Activated CD4-positive, alpha-beta memory T cell treated with anti-CD3 and anti-CD28 coated beads, Interleukin-2, amount 10 ng/mL, durations not matched to agents 7 days and 5 days (primary cell): ENCODE data around the gene EPHA3. TPM values are rescaled to one million over a fixed set of nuclear protein-coding genes. Genes with fewer than 3 reads are reported as not detected.
A peak's percentile ranks its signal among the peaks of the same experiment; 100 is the strongest.

Experiments
- CTCF ChIA-PET: fragments of 350-600 bp; sonication (Branson Sonifier 250); formaldehyde crosslinking; loops from one replicate; lab custom pipeline; 2021; ENCODE audit warnings: antibody characterized with exemption, inconsistent platforms; lab: Charles Lee
- POLR2A ChIA-PET: fragments of 350-600 bp; sonication (Branson Sonifier 250); formaldehyde crosslinking; loops from one replicate; lab custom pipeline; 2021; ENCODE audit warnings: antibody characterized with exemption; lab: Charles Lee
- DNase-seq: peaks from one replicate; pipeline ENCODE4 v3.0.0-alpha.2; 2020
- H3K27ac Mint-ChIP-seq: one replicate; pipeline ENCODE4 v1.8.0; 2021; ENCODE audit warnings: mild to moderate bottlenecking, mixed read lengths
- H3K27me3 Mint-ChIP-seq: one replicate; pipeline ENCODE4 v1.8.0; 2021; ENCODE audit warnings: mixed read lengths
- H3K36me3 Mint-ChIP-seq: one replicate; pipeline ENCODE4 v1.8.0; 2021; ENCODE audit warnings: low read depth, mixed read lengths
- H3K4me1 Mint-ChIP-seq: one replicate; pipeline ENCODE4 v1.8.0; 2021; ENCODE audit warnings: mixed read lengths
- H3K4me3 Mint-ChIP-seq: one replicate; pipeline ENCODE4 v1.8.0; 2021; ENCODE audit warnings: mild to moderate bottlenecking, mixed read lengths
- H3K9me3 Mint-ChIP-seq: one replicate; pipeline ENCODE4 v1.8.0; 2021; ENCODE audit warnings: mixed read lengths
- total RNA-seq, 2 experiments: library from RNA; stranded (reverse); gene quantifications; one replicate each; pipeline ENCODE4 v1.2.3, GENCODE V29; 2021

EPHA3 gene
- total RNA-seq, 2 experiments from 2014 or later: 0.05 TPM; not detected in 1

GRCh38 chr3:89105503-89105902 is 1.9 kb upstream of the EPHA3 start:
- no peak overlapping the region for H3K27ac Mint-ChIP-seq
- no peaks in the 10 kb centered on the region for H3K9me3 Mint-ChIP-seq
- ChIA-PET POLR2A (no interaction called here), CTCF (no interaction called here)
- H3K4me3 Mint-ChIP-seq: no peak overlapping the region
- H3K36me3 Mint-ChIP-seq: no peaks in the 10 kb centered on the region
- DNase-seq: no peak
- H3K27me3 Mint-ChIP-seq: peaks cover 18% of the 10 kb centered on the region
- H3K4me1 Mint-ChIP-seq: peaks cover 12% of the 10 kb centered on the region

GRCh38 chr3:89108291-89108550 is 800 bp downstream of the EPHA3 start:
- H3K4me1 Mint-ChIP-seq: peaks cover 12% of the 10 kb centered on the region
- DNase-seq: no peak
- no peaks in the 10 kb centered on the region for H3K9me3 Mint-ChIP-seq
- no peaks in the 10 kb centered on the region for H3K36me3 Mint-ChIP-seq
- ChIA-PET CTCF (no interaction called here), POLR2A (no interaction called here)
- H3K4me3 Mint-ChIP-seq: no peak overlapping the region
- no peak overlapping the region for H3K27ac Mint-ChIP-seq
- peaks cover 18% of the 10 kb centered on the region for H3K27me3 Mint-ChIP-seq

GRCh38 chr3:89113344-89113743 is 5.9 kb downstream of the EPHA3 start:
- Mint-ChIP-seq H3K9me3 (no peaks in the 10 kb centered on the region), H3K36me3 (no peaks in the 10 kb centered on the region), H3K4me1 (peaks cover 3% of the 10 kb centered on the region), H3K4me3 (no peak overlapping the region), H3K27me3 (peaks cover 6% of the 10 kb centered on the region), H3K27ac (no peak overlapping the region)
- POLR2A ChIA-PET: no interaction called here
- DNase-seq: no peak
- CTCF ChIA-PET: no interaction called here

GRCh38 chr3:89113893-89114840 is 6.7 kb downstream of the EPHA3 start:
- Mint-ChIP-seq H3K27ac (no peak overlapping the region), H3K36me3 (no peaks in the 10 kb centered on the region), H3K9me3 (no peaks in the 10 kb centered on the region), H3K4me3 (no peak overlapping the region), H3K27me3 (peaks cover 3% of the 10 kb centered on the region), H3K4me1 (peaks cover 3% of the 10 kb centered on the region)
- DNase-seq: peak; percentile 27
- ChIA-PET POLR2A (no interaction called here), CTCF (no interaction called here)

GRCh38 chr3:89114841-89115223 is 7.4 kb downstream of the EPHA3 start:
- Mint-ChIP-seq H3K4me3 (no peak overlapping the region), H3K9me3 (no peaks in the 10 kb centered on the region), H3K27ac (no peak overlapping the region), H3K4me1 (peaks cover 3% of the 10 kb centered on the region), H3K36me3 (no peaks in the 10 kb centered on the region), H3K27me3 (peaks cover 3% of the 10 kb centered on the region)
- no peak for DNase-seq
- ChIA-PET CTCF (no interaction called here), POLR2A (no interaction called here)

- Mint-ChIP-seq H3K4me1 (peaks cover 3% of the 10 kb centered on the region), H3K36me3 (no peaks in the 10 kb centered on the region), H3K27me3 (peaks cover 3% of the 10 kb centered on the region), H3K9me3 (no peaks in the 10 kb centered on the region), H3K4me3 (no peak overlapping the region), H3K27ac (no peak overlapping the region)
- ChIA-PET POLR2A (no interaction called here), CTCF (no interaction called here)
- DNase-seq: no peak
Observed at GRCh38 chr3:89116476-89116875, 9.1 kb downstream of the EPHA3 start.

GRCh38 chr3:89138048-89138447 is 30.6 kb downstream of the EPHA3 start:
- POLR2A ChIA-PET: no interaction called here
- Mint-ChIP-seq H3K4me1 (no peaks in the 10 kb centered on the region), H3K4me3 (no peak overlapping the region), H3K27ac (no peak overlapping the region), H3K27me3 (no peaks in the 10 kb centered on the region), H3K9me3 (no peaks in the 10 kb centered on the region), H3K36me3 (no peaks in the 10 kb centered on the region)
- CTCF ChIA-PET: no interaction called here
- DNase-seq: no peak

GRCh38 chr3:89139870-89140269 is 32.4 kb downstream of the EPHA3 start:
- Mint-ChIP-seq H3K27ac (no peak overlapping the region), H3K9me3 (peaks cover 3% of the 10 kb centered on the region), H3K27me3 (no peaks in the 10 kb centered on the region), H3K4me1 (no peaks in the 10 kb centered on the region), H3K36me3 (no peaks in the 10 kb centered on the region), H3K4me3 (no peak overlapping the region)
- POLR2A ChIA-PET: no interaction called here
- CTCF ChIA-PET: no interaction called here
- DNase-seq: no peak

GRCh38 chr3:89144080-89144479 is 36.7 kb downstream of the EPHA3 start:
- ChIA-PET POLR2A (no interaction called here), CTCF (no interaction called here)
- no peaks in the 10 kb centered on the region for H3K36me3 Mint-ChIP-seq
- H3K9me3 Mint-ChIP-seq: peaks cover 3% of the 10 kb centered on the region
- H3K4me3 Mint-ChIP-seq: no peak overlapping the region
- H3K27ac Mint-ChIP-seq: no peak overlapping the region
- H3K4me1 Mint-ChIP-seq: no peaks in the 10 kb centered on the region
- H3K27me3 Mint-ChIP-seq: no peaks in the 10 kb centered on the region
- DNase-seq: no peak

- ChIA-PET POLR2A (no interaction called here), CTCF (no interaction called here)
- Mint-ChIP-seq H3K36me3 (no peaks in the 10 kb centered on the region), H3K4me1 (no peaks in the 10 kb centered on the region), H3K27me3 (no peaks in the 10 kb centered on the region), H3K4me3 (no peak overlapping the region), H3K9me3 (peaks cover 3% of the 10 kb centered on the region), H3K27ac (no peak overlapping the region)
- DNase-seq: no peak
Observed at GRCh38 chr3:89145995-89146394, 38.6 kb downstream of the EPHA3 start.

- POLR2A ChIA-PET: no interaction called here
- DNase-seq: no peak
- Mint-ChIP-seq H3K27me3 (no peaks in the 10 kb centered on the region), H3K4me1 (no peaks in the 10 kb centered on the region), H3K27ac (no peak overlapping the region), H3K36me3 (no peaks in the 10 kb centered on the region), H3K4me3 (no peak overlapping the region), H3K9me3 (no peaks in the 10 kb centered on the region)
- CTCF ChIA-PET: no interaction called here
Observed at GRCh38 chr3:89154416-89154815, 47.0 kb downstream of the EPHA3 start.

GRCh38 chr3:89155811-89156210 is 48.4 kb downstream of the EPHA3 start:
- Mint-ChIP-seq H3K9me3 (no peaks in the 10 kb centered on the region), H3K27me3 (no peaks in the 10 kb centered on the region), H3K36me3 (no peaks in the 10 kb centered on the region), H3K27ac (no peak overlapping the region), H3K4me1 (no peaks in the 10 kb centered on the region), H3K4me3 (no peak overlapping the region)
- ChIA-PET POLR2A (no interaction called here), CTCF (no interaction called here)
- no peak for DNase-seq

- H3K27me3 Mint-ChIP-seq: no peaks in the 10 kb centered on the region
- no peak overlapping the region for H3K27ac Mint-ChIP-seq
- DNase-seq: no peak
- POLR2A ChIA-PET: no interaction called here
- no peaks in the 10 kb centered on the region for H3K9me3 Mint-ChIP-seq
- no peaks in the 10 kb centered on the region for H3K36me3 Mint-ChIP-seq
- CTCF ChIA-PET: no interaction called here
- H3K4me3 Mint-ChIP-seq: no peak overlapping the region
- H3K4me1 Mint-ChIP-seq: no peaks in the 10 kb centered on the region
Observed at GRCh38 chr3:89157575-89157974, 50.2 kb downstream of the EPHA3 start.

GRCh38 chr3:89159605-89160004 is 52.2 kb downstream of the EPHA3 start:
- CTCF ChIA-PET: no interaction called here
- no peaks in the 10 kb centered on the region for H3K36me3 Mint-ChIP-seq
- POLR2A ChIA-PET: no interaction called here
- no peak for DNase-seq
- H3K4me3 Mint-ChIP-seq: no peak overlapping the region
- H3K27ac Mint-ChIP-seq: no peak overlapping the region
- H3K4me1 Mint-ChIP-seq: no peaks in the 10 kb centered on the region
- no peaks in the 10 kb centered on the region for H3K27me3 Mint-ChIP-seq
- no peaks in the 10 kb centered on the region for H3K9me3 Mint-ChIP-seq
